Cerebellar cortex (tissue), 1 donor: ENCODE measurements around the gene FRYL.
"Not testable (repeated sequence)": the region's sequence is repeated elsewhere in the genome, so short reads cannot be mapped to it uniquely, and the experiment has no call there.

Experiments
- DNase-seq: peaks from one replicate; pipeline ENCODE4 v3.0.0-alpha.2; 2015; ENCODE audit warnings: low spot score

FRYL gene

GRCh38 chr4:48779998-48780864 is at the start of gene FRYL:
TSS of gene FRYL (minus strand) at chr4:48780279. CDS start at chr4:48634410, 145,869 bp downstream.
- peak; percentile 100 for DNase-seq

- no peak for DNase-seq
Observed at GRCh38 chr4:48827622-48828021, 47.5 kb upstream of the FRYL start.

GRCh38 chr4:48821431-48821830 is 41.4 kb upstream of the FRYL start:
- DNase-seq, result not testable (repeated sequence)

- DNase-seq, result no peak
Observed at GRCh38 chr4:48816971-48817370, 36.9 kb upstream of the FRYL start.

GRCh38 chr4:48816297-48816696 is 36.2 kb upstream of the FRYL start:
- not testable (repeated sequence) for DNase-seq

GRCh38 chr4:48815483-48815882 is 35.4 kb upstream of the FRYL start:
- DNase-seq, result no peak

GRCh38 chr4:48813964-48814363 is 33.9 kb upstream of the FRYL start:
- DNase-seq, result no peak

GRCh38 chr4:48812866-48813265 is 32.8 kb upstream of the FRYL start:
- DNase-seq, result no peak

GRCh38 chr4:48804584-48805301 is 24.7 kb upstream of the FRYL start:
- no peak for DNase-seq

GRCh38 chr4:48801016-48801715 is 21.1 kb upstream of the FRYL start:
- no peak for DNase-seq

GRCh38 chr4:48800155-48800554 is 20.1 kb upstream of the FRYL start:
- not testable (repeated sequence) for DNase-seq

GRCh38 chr4:48799157-48799556 is 19.1 kb upstream of the FRYL start:
- DNase-seq, result no peak

- DNase-seq, result no peak
Observed at GRCh38 chr4:48798117-48798516, 18.0 kb upstream of the FRYL start.

GRCh38 chr4:48796927-48797679 is 17.0 kb upstream of the FRYL start:
- no peak for DNase-seq

GRCh38 chr4:48796191-48796926 is 16.3 kb upstream of the FRYL start:
- DNase-seq, result no peak

- DNase-seq, result no peak
Observed at GRCh38 chr4:48795108-48795507, 15.0 kb upstream of the FRYL start.

- DNase-seq, result no peak
Observed at GRCh38 chr4:48792348-48793006, 12.4 kb upstream of the FRYL start.

GRCh38 chr4:48791313-48791712 is 11.2 kb upstream of the FRYL start:
- DNase-seq, result no peak

- no peak for DNase-seq
Observed at GRCh38 chr4:48790561-48790960, 10.5 kb upstream of the FRYL start.

- DNase-seq, result no peak
Observed at GRCh38 chr4:48787056-48787455, 7.0 kb upstream of the FRYL start.

GRCh38 chr4:48786549-48786948 is 6.5 kb upstream of the FRYL start:
- DNase-seq, result no peak
